Activated gamma-delta T cell treated with anti-CD3 and anti-CD28 coated beads, Interleukin-2, amount 50 U/mL, for 16 hours (primary cell): ENCODE data around the gene RAB40C.

Experiments used
- DNase-seq: peaks from one replicate; pipeline ENCODE4 v3.0.0-alpha.2; 2020; ENCODE audit warnings: low read depth

Gene RAB40C

DNA sequence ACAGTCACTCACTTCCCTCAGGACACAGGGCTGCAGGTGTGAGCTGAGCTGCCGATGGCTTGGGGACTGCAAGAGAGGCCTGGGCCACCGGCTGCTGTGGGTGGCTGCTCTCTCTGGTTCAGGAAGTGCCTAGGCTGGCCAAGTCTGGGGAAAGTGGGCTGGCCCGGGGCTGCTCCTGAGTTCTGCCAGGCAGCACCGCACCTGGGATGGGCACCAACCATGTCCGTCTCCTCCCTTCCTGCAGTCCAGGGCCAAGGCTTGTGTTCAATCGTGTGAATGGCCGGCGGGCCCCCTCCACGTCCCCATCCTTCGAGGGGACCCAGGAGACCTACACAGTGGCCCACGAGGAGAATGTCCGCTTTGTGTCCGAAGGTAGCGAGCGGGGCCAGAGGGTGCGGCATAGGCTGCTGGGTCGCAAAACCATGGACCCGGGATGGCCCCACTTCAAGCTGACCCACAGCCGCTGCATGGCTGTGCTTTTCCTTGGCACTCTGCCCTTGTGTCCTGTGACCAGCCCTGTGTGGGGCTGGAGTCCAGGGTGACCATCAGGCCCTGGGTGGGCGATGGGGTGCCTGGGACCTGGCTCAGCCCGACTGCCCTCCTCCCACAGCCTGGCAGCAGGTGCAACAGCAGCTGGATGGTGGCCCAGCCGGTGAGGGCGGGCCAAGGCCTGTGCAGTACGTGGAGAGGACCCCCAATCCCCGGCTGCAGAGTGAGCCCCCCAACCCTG, 57.5 kb downstream of the RAB40C start:
- DNase-seq, result no peak

DNA sequence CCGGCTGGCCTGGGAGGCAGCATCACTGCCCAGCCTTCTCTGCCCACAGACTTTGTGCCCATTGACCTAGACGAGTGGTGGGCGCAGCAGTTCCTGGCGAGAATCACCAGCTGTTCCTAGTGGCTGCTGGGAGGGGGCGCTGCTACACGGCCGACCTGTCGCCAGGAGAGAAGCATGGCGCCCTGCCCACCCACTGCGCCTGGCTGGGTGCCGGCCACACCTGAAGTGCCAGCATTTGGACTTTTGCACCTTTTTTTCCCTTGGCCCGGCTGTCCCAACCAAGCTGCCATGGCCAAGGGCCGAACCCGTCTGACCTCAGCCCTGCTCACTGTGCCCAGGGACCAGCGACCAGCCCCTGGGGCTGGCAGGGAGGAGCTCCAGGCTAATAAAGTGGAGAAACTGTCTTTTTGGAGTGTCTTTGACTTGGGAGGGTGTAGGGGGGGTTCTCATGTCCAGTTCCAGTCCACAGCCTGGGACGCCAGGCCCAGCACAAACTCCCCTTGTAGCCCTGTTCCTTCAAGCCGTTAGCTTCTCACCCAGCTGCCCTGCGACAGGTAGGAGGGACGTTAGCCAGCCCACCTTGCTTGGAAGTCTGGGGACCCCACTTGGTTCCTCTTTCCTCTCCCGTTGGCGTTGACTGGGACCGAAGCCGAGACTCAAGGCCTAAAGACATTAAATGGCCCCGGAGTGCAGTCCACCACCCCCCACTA, 58.4 kb downstream of the RAB40C start:
- no peak for DNase-seq

DNA sequence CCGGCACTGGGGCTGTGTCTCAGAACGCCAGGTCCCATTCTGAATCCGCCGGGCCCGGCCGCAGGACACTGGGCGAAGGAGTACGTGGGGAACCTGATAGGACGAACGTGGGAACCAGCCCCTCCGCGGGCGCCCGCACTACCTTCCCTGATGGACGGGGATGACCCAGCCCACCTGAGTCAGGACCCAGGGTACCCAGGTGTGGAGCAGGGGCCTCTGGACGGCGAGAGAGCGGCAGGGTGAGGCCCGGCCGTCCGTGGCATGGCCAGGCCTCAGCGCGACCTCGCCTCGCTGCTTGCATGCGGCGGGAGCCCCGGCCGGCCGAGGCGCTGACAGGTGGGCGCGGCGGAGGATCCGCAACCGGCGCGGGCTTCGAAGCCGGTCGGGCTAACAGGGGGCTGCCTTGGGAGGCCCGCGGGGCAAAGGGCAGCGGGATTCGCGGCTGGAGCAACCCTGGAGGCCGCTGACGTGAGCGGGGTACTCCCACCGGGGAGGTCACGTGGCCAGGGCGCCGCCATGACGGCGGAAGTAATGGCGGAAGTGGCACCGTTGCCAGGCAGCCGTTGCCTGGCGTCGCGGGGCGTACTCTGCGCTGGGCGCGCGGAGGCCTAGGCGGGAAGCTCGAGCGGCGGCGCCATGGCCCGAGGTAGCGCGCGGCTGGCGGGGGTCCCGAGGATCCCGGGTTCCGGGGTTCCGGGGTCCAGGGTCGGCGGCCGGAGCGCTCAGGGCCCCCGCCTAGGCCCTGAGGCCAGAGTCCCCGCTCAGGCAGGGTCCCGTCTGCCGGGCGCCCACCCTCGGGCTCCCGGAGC, 59.1 kb downstream of the RAB40C start, which contains the start of gene WDR90:
Gene WDR90 (plus strand): TSS at position 585 of the 809 bp plus-strand sequence. CDS start 52 bp downstream, at position 637.
- DNase-seq, result peak; percentile 88

DNA sequence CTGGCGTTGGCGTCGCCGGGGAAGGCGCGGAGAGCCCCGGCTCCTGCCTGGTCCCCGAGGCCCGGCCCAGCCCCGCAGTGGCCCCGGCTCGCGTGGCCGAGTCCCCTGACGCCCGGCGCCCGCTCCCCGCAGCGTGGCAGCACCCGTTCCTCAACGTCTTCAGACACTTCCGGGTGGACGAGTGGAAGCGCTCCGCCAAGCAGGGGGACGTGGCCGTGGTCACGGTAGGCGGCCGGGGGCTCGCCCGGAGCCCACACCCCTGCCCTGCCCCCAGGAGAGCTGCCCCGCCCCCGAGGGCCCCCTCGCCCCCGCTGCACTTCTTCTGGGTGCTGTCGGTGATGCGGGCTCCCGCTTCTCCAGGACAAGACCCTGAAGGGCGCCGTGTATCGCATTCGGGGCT, 59.8 kb downstream of the RAB40C start:
- DNase-seq, result no peak

DNA sequence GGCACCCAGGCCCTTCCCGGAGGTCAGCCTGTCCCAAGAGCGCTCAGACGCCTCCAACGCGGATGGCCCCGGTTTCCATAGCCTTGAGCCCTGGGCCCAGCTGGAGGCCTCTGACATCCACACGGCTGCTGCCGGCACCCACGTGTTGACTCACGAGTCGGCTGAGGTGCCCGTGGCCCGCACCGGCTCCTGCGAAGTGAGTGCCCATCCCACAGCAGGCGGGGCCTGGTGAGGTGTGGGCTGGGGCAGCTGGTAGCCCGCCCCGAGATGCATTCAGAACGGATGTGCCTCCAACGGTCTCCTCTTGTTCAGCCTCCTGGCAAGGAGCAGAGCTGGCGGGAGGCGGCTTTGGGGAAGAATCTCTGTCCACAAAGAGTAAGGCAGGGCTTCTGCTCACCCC, 62.0 kb downstream of the RAB40C start:
- DNase-seq, result no peak

DNA sequence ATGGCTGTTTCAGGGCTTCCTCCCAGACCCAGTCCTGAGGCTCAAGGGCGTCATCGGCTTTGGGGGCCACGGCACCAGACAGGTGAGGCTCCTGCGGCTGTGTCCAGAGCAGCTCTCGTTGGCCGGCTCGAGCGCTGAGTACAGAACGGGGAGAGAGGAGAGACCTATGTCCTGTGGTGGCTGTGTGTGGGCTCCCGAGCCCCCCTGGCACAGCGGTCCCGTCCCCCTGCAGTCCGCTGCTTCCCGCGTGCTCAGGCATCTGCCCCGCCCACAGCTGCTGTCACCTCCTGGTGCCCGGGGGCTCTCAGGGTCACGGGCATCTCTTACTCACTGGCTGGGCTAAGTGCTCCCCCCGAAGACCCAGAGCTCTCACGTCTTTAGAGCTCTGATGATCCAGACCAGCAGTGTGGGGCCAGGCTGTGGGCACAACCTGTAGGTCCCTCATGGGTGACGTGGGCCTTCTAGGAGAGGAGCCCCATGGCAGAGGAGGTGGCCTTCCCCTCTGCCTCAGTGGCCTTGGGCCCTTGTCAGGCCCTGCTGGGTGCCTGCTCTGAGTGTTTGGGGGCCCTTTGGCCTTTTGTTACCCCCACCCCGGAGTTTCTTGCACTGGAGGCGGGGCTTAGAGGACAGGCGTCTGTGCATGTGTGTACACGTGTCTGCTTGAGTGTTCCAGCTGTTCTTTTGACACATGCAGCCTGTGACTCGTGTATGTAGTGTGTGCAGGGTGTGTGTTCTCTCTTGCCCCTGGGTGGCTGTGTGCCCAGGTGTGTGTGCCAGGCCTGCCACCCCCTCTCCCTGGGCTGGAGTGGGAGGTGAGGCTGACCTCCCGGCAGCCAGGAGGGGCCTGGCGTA, 62.8 kb downstream of the RAB40C start:
- no peak for DNase-seq

DNA sequence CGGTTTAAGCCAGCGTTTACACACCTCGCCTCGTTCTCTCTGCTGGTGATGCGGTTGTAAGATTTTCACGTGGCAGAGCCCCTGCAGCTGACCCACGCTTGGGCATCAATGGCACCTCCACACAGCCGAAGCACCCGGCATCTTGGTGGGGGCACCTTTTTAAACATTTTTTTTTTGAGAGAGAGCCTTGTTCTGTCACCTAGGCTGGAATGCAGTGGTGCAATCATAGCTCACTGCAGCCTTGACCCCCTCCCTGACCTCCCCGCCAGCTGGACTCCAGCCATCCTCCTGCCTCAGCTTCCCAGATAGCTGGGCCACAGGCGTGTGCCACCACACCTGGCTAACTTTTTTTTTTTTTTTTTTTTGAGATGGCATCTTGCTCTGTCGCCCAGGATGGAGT, 64.2 kb downstream of the RAB40C start:
- no peak for DNase-seq

DNA sequence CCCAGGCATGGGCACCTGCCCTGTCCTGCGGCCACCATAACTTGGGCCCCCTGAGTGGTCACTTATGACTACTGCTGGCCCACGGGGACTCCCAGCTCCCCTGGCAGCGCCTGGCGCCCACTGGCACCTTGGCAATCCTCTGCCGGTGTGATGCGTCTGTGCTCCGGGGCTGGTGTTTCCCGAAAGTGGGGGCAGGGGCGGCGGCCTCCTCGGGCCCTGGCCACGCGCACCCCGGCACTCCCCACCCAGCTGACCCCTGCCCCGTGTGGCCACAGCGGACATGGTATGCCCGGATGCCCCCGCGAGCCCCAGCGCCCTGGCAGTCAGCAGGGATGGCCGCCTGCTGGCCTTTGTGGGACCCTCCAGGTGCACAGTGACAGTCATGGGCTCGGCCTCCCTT, 67.6 kb downstream of the RAB40C start:
- no peak for DNase-seq

DNA sequence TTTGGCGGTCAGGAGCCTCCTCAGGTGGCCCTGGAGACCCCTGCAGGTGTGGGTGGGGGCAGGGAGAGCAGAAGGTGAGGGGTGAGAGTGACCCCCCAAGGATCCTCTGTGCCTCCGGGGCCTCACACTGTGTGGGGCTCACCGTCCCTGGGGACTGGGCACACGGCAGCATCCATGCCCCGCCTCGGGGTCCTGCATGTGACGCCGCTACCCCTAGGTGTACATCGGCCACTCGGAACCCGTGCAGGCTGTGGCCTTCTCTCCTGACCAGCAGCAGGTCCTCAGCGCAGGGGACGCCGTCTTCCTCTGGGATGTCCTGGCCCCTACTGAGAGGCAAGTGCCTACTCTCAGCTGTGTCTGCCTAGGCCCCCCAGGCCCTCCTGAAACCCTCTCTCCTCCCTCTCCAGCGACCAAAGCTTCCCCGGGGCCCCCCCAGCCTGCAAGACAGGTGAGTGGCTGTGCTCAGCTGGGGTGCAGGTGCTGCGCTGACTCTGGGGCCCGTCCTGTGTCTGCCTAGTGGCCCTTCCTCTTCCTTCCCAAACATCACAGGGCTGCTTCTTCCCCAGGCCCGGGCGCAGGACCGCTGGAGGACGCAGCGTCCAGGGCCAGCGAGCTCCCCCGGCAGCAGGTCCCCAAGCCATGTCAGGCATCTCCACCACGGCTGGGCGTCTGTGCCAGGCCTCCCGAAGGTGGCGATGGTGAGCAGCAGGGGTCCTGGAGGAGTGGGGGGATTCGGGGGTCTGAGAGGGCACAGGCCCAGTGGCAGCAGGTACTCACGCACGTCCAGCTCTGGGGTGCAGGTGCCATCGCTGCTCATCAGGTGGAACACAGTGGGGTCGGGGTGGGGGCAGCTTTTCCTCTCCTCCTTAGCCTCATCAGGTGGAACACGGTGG, 69.1 kb downstream of the RAB40C start:
- no peak for DNase-seq

DNA sequence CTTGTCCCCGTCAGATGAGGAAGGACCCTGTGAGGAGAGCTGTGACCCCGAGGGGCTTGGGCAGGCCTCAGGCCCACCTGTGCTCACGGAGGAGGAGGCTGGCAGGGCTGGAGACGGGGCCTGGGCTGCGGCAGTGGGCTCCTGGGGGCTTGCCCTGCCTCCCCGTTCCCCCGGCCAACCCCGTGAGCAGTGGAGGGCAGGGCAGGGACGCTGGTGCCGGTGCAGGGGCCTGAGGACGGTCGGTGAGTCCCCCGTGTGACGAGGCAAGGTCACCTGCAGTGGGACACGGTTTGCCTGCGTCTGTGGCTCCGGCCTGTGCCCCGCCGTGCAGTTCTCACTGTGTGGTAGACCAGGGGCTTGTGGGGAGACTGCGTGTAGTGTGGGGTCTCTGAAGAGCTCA, 69.8 kb downstream of the RAB40C start:
- no peak for DNase-seq

DNA sequence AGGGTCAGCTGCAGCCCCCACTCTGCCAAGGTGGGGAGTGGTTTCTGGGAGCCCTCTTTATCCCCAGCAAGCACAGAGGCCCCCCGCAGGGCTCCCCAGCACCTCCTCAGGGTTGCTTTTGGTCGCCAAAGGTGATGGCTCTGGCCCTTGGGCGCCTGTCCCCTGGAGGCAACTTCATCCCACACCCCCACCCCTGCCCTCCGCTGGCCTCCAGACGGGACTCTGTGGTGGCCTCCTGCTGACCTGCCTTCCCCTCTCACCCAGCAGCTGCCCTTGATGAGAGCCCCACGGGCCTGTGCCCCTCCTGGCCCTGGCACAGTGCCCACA, 70.2 kb downstream of the RAB40C start:
- DNase-seq, result no peak

DNA sequence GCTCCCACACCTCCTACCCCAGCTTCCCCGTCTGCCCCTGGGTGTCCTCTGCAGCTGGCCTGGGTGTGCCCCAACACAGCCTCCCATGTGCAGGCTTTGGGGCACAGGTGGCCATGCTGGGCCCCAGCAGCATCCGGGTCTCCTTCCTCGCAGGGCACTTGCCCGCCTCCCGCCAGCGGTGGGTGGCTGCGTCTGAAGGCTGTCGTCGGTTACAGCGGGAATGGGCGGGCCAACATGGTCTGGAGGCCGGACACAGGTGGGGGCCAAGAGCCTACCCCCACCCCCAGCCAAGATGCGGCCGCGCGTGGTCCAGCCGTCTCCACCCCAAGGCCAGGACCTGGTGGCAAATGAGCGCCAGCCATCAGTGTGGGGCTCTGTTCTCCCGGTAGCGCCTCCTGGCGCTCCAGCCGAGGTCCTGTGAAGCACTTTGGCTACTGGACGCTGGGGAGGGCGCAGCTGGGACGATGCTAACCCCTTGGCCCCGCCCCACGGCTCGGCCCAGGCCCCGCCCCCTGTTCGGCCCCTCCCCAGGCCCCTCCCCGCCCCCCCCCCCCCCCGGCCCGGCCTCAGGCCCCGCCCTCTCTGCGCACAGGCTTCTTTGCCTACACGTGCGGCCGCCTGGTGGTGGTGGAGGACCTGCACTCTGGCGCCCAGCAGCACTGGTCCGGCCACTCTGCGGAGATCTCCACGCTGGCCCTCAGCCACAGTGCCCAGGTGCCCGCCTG, 70.8 kb downstream of the RAB40C start:
- DNase-seq, result no peak

DNA sequence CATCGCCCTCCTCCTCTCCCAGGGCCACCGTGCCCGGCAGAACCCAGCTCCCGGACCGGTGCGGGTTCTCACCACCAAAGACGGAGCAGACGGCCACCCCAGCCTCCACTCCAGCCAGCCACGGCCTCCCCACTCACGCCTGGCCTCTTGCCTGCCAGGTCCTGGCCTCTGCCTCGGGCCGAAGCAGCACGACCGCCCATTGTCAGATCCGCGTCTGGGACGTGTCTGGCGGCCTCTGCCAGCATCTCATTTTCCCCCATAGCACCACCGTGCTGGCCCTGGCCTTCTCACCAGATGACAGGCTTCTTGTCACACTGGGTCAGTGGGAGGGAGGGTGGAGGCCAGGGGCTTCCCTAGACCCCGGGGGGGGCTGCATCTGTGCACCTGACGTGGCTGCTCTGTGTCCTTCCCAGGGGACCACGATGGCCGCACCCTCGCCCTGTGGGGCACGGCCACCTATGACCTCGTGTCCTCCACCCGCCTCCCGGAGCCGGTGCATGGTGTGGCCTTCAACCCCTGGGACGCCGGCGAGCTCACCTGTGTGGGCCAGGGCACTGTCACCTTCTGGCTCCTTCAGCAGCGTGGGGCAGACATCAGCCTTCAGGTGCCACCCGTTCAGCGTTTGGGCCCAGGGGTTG, 71.4 kb downstream of the RAB40C start:
- DNase-seq, result no peak

DNA sequence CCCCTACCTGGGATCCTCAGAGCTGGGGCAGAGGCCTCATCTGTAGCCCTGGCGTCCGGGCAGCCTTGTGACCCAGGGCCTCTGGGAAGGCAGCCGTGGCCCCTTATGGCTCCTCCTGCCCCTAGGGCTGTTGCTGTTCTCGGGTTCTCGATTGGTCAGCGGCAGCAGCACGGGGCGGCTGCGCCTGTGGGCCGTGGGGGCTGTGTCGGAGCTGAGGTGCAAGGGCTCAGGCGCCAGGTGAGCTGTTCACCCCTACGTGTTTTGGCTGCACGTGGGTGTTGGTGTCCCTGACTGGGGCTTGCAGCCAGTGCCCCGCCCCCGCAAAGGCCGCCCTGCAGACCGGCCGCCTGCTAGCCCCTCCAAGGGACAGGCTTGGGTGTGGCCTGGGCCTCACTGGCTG, 72.2 kb downstream of the RAB40C start:
- DNase-seq, result no peak

DNA sequence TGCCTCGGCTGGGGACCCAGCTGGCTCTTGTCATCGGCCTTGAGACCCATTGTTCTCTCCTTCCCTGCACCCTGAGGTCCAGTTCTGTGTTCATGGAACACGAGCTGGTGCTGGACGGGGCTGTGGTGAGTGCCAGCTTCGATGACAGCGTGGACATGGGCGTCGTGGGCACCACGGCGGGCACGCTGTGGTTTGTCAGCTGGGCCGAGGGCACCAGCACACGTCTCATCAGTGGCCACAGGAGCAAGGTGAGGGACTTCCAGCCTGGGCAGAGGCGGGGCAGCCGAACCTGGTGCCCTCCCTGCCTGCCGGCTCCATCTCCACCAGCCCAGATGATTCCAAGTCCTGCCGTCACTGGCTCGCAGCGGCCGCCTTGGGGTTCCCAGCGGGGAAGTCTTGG, 72.7 kb downstream of the RAB40C start:
- no peak for DNase-seq

DNA sequence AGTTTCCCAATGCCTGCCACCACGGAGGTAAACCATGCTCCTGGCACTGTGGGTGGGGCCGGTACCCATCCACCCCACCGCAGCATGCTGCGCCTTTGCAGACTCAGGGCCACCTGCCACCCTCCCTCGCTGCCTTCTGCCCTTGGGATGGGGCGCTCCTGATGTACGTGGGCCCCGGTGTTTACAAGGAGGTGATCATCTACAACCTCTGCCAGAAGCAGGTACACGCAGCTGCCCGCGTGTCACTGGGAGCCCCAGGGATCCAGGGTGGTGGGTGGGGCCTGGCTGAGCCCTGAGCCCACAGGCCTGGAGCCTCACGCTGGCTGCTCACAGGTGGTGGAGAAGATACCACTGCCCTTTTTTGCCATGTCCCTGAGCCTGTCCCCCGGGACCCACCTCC, 76.7 kb downstream of the RAB40C start:
- DNase-seq, result no peak

DNA sequence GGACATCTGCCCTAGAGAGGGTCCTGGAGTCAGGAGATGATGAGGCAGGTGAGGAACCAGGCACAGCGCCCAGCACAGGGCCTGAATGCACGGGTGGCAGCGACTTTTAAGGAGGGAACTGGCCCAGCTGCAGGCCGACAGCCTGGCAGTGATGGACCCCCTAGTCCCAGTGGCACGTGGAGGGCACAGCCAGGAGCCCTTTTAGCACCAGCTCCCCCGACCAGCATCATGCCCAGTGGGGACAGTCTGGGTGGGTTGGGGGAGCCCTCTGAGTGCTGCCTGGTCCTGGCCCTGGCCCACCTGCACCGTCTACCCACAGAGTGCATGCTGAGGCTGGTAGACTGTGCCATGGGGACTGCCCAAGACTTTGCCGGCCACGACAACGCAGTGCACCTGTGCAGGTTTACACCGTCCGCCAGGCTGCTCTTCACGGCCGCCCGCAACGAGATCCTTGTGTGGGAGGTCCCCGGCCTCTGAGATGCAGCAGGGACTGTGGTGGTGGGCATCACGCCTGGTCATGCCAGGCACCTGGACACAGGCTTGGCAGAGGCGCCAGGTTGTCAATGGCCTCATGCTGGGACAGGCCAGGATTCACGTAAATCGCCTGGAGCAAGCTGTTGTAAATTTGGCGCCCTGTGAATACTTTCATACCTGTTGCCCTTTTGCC, 77.4 kb downstream of the RAB40C start:
- DNase-seq, result no peak

DNA sequence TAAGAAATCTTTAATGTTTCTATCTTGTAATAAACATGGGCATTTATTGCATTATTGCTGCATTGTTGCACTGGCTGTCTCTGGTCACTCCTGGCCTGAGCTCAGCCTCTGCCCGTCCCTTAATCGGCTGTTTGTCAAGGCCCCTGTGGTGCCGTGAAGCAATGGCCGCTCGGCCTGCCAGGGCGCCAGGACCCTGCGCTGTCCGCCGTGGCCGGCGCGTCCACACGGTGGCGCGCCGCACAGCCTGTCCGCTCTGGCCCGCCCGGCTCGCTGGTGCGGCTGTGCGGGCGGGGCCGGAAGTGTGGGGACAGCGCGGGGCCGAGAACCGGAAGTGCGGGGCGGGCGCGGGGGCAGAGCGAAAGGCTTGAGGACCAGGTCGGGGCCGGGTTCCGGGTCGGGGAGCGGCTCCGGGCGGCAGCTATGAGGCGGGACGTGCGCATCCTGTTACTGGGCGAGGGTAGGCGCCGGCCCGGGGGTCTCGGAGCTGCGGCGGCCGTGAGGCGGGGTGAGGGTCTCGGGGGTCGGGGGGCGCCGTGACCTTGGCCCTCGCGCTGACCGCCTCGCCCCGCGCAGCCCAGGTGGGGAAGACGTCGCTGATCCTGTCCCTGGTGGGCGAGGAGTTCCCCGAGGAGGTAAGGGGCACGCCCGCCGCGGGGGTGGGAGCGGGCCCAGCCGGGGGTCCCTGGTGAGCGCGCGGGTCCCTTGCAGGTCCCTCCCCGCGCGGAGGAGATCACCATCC, 78.1 kb downstream of the RAB40C start, which contains the start of gene RHOT2:
Gene RHOT2 (plus strand): TSS at position 353 of the 739 bp plus-strand sequence. CDS start 68 bp downstream, at position 421.
- peak; percentile 92 for DNase-seq
